SK-MEL-5 (cell line): ENCODE measurements around the gene ADCY1. TPM values are rescaled to one million over a fixed set of nuclear protein-coding genes. Genes with fewer than 3 reads are reported as not detected.

ENCODE experiments used
- DNase-seq: peaks from one replicate; pipeline ENCODE4 v3.0.0-alpha.2; 2016; ENCODE audit warnings: low read depth, low spot score
- in situ Hi-C: cut with HindIII; loops from 2 replicates; pipeline ENCODE4 v1.10.0; 2016; ENCODE audit warnings: low sequenced_read_pairs, high pct_unique_total_duplicates, low pct_unique_long_range_greater_than_20kb
- total RNA-seq: library from RNA; depleted of rRNA; stranded (reverse); fragments of >200 nt; shearing (Covaris generic); gene quantifications from 2 replicates; pipeline ENCODE4 v1.2.3, GENCODE V29; 2014

The ADCY1 gene
- total RNA-seq, 1 experiment from 2014 or later, result 39.9 TPM

DNA sequence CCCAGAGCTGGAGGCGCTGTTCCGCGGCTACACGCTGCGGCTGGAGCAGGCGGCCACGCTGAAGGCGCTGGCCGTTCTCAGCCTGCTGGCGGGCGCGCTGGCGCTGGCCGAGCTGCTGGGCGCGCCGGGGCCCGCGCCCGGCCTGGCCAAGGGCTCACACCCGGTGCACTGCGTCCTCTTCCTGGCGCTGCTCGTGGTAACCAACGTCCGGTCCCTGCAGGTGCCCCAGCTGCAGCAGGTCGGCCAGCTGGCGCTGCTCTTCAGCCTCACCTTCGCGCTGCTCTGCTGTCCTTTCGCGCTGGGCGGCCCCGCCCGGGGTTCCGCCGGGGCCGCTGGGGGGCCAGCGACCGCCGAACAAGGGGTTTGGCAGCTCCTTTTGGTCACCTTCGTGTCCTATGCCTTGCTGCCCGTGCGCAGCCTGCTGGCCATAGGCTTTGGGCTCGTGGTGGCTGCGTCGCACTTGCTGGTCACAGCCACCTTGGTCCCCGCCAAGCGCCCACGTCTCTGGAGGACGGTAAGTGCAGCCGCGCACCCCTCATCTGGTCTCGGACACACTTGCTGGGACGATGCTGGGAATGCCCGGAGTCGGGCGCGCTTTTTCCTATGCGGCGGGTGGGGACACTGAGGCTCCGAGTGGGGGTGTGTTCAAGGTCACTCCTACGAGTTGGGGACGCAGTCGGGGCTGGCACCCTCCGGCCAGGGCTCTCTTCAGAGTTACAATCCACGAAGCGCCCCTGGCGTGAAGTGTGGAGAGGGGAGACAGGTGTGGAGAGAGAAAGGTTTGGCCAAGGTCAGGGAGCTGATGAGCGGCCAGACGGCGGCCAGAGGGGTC is 717 bp downstream of the ADCY1 start:
- in situ Hi-C loops, result no loop called here
- peak; percentile 27 for DNase-seq

DNA sequence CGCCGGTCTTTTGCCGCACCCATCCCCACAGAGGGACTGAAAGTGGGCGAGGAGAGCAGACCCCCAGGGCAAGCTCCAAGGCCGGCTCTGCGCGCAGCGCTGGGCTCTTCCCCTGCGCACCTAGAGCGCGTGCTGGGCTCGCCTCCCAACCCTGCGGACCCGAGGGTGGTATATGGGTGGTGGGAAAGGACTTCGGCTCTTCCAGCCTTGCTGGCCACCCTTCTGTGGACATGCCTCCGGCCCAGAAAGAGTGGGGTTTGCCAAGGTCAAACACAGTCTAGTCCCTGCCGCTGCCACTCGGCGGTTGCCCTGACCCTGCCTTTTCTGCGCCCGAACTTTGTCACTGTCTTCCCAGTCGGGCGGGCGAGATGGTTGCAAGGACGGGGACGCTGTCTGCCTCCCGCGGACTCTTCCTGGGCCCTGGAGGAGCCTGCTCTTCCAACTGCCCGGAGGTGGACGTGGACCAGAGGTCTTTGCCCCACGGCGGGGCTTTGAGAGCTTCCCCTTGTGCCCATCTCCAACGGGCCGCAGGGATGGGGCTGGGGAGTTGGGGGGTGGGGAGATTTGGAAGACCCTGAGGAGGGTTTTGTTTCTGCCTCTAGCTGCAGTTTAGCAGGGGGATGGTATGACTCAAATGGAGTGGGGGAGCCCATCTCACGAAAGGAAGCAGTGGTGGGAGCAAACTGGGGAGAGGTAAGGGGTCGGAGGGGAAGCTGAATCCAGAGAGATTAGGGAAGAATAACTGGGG is 1.5 kb downstream of the ADCY1 start:
- DNase-seq, result no peak
- in situ Hi-C loops, result no loop called here

DNA sequence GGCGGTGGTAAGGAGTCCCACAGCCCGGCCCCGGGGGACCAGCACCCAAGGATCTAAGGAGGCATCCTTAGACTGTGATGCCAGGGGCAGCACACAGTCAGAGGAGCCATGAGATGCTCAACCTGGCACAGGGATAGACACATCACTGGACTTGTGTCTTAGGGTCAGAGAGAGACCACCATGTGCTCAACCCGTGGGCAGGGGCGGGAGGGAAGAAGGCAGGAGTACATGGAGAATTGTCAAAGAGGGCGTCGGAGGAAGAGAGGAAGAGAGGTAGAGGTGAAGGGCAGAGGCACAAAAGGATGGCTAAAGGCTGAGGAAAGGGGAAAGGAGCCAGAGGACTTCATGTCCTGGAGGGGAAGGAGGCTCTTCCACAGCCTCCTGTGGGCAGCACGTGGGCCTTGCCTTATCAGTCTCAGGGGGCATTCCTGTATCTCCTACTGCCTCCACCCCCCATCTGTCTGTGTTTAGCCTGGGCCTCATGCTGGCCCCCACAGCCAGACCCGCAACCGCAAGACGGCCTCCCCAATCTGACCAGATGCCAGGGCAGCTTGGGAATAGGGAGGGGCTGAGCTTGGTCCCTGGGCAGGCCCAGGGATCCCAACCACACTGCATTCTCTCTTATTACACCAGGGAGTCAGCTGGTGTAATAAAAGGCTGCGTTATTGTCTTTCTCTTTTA is 2.2 kb downstream of the ADCY1 start:
- in situ Hi-C loops, result no loop called here
- DNase-seq, result peak; percentile 37

DNA sequence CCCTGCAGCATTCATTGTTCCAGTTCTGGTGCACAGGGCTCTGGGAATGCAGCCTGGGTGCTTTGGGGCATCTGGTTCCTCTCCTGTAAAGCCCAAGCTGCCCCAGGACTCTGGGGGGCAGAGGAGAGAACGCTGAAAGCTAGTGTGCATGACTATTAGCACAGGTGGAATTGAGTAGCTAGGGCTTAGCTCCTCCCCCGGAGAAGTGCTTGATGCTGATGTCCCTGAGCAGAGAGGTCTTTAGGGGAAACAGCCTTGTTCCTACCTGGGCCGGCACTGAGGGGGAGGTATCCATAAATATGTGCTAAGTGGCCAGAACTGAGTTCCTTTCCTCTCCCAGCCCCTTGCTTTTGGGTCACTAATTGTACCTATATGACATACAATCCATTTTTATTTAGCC is 3.9 kb downstream of the ADCY1 start:
- in situ Hi-C loops, result no loop called here
- DNase-seq, result no peak

DNA sequence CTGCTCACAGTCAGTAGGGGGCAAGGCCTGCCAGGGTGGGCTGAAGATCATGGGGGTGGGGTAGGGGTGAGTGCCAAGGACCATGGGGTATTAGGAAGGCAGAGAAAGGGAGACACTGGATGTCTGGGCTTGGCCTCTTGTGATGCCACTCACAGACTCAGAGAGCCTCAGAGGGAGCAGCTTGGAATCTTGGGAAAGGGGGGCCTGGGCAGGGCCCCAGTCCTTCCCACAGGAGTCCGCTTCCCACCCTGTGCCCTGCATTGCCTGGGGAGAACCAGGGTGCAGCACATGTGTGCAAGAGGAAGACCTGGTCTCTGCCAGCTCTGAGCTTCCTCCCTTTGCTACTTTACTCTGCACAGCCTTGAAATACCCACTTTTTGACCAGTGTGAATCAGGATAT is 4.3 kb downstream of the ADCY1 start:
- DNase-seq, result no peak
- in situ Hi-C loops, result no loop called here

DNA sequence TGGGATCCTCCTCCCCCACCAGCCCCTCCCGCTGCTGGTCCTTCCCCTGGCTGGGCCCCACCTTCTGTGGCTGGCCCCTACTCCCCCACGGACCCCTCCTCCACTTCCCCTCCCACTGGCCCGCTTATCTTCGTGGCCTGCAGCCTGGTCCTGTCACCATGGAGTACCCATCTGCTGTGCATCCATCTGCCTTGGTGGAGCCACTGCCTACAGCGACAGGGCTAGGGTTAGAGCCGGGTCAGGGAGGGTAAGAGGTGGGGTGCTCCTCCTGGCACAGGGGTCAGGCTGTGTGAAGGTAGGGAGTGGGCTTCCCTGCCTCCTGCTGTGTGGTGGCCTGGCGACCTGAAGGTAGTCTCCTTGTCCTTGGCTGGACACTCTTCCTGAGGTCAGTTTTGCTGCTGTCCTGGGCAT is 5.2 kb downstream of the ADCY1 start:
- no peak for DNase-seq
- in situ Hi-C loops, result no loop called here

DNA sequence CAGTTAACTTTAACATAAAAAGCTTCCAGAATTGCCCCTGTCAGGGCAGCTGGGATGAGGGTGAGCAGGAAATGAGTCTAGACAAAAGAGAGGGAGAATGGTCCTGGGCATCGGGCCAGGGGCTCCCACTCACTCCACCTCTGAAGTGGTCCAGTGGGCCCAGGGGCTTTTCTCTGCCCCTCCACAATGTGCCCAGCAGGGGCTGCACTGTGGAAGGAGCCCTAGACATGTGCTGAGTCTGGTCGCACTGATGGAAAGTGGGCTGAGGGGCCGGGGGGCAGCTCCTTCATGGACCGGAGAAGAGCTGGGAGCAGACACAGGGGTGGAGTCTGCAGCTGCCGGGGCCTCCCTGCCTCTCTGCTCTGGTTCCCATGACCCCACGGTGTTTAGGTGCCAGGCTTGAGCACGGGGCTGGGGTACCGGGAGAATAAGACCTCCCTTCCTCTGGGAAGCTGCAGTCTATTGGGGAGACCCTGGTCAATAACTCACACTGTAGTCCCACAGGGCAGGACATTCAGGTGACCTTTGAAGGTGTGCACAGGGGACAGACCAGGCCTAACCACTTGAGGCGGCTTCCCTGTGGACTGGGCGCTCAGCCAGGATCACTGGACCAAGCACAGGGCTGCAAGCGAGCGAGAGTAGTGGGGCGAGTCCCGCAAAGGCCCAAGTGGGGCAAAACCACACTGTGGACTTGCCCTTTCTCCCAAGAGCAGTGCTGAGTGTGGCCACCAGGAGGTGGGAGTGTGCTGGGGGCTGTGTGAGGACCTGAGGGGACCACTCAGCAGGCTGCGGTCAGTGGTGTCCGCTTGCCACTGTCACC is 6.1 kb downstream of the ADCY1 start:
- in situ Hi-C loops, result no loop called here
- peak; percentile 54 for DNase-seq

DNA sequence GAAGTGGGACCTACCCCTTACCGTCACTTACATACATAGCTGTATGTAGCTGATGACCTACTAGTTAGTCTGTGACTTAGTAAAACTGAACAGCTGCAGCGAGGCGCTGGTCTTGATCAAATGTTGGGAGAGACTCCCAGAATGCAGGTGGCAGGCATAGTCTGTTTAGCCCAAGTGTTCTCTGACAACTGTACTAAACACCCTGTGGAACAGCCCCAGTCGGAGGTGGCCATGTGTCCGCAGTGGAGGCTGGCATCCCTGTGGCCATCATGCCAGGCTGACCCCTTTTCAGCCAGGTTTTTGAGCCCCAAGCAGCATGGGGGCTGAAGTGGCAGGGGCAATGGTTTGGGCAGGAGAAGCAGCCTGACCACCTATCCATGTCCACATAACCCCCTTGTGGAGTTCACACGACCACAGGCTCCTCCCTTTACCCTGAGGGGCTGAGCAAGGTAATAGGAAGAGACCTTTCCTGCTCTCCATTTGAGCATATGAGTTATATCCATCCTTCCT is 7.2 kb downstream of the ADCY1 start:
- no peak for DNase-seq
- in situ Hi-C loops, result no loop called here

DNA sequence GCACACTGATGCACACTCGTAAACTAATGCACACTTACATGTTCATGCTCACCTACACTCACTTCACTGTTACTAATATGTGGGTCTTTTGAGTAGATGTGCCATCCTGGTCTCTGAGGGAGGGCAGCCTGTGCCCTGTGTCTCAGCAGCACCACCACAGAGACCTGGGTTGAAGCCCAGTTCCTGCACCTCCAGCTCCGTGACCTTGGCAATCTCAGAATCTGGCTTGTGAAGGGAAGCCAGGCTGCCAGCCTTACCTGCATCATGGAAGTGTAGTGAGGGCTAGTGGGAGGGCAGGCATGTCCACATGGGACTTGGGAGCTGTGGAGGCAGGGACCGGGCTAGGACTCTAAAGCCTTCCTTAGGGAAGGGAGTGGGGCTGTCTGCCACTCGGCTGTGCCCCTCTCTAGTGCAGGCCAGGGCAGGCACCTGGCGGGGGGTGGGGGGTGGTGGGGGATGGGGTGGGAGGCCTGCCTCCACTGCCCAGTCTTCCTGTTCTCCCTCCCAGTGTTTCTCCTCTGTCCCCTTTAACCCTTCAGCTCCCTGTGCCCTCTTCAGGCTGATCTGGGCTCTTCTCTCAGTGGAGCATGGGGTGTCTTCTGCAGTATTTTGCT is 8.1 kb downstream of the ADCY1 start:
- in situ Hi-C loops, result no loop called here
- no peak for DNase-seq

DNA sequence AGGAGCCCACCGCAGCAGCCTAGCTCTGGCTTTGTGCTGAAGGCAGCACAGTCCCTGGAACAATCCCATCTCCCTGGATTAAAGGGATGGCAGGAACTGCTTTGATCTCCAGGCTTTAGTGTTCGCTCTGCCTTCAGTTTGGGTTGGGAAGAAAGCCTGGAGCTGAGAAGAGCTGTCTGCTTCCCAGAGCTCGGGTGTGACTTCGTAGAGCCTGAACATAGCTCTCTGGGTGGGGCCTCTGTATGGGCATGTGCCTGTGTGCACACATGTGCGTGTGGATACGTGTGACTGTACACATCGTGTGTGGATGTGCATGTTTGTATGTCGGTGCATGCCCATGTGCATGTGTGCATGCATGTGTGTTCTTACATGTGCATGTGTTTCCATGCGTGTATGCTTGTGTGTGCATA is 8.7 kb downstream of the ADCY1 start:
- no peak for DNase-seq
- in situ Hi-C loops, result no loop called here

DNA sequence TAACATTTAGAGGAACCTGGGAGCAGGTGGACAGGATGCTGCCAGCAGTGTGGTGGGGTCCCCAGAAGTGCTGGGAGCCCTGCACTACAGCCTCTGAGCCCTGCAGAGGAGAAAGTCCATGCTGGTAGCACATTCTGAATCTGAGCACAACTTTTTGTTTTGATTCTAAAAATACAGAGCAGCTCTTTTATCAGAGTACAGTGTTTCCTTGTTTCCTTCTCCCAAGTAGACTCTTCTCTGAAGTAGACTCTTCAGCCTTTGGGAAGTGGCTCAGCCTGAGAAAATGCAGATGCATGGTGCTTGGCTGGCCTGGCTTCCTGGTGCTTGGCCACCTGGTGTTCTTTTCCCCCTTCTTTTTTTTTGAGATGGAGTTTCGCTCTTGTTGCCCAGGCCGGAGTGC is 9.1 kb downstream of the ADCY1 start:
- in situ Hi-C loops, result no loop called here
- peak; percentile 71 for DNase-seq

DNA sequence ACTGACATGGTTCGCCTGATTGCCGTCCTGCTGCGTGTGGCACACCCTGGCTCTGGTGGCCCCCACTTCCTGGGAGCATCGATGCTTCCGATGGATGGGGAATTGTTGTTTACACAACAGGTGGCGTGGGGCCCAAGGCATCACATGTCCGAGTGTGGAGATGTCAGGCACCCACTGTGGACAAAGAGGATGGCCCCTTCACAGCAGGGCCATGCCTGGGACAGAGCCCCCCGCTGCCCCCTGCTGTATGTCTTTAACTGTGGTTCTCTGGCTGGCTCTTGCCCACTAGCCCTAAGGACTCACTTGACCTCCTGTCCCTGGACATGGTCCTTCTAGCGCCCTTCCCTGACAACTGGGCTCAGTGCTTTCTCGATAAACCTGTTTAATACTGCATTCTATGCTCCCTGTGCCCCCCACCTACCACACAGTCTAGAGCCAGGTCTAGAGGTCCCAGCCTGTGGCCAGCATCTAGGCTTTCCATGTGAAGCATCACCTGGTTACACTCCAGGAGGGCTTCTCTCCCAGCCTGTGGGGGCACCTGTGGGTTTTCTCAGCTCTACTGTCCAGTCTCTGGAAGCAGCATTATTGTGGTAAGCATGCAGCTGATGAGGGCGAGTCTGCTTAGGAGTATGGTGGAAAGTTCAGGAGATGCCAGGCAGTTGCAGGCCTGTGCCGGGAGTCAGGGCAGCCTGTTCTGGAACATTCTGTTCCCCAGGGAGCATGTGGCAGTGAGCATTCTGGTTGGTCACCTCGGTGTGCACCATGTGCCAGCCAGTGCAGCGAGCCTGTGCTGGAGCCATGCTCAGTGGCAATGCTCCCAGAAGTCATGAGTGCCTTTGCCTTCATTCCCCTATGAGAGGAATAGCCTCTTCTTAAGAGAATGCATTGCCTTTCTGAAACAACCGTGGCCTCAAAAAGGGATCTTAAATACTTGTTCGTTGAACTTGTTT is 10.4 kb downstream of the ADCY1 start:
- no peak for DNase-seq
- in situ Hi-C loops, result no loop called here

DNA sequence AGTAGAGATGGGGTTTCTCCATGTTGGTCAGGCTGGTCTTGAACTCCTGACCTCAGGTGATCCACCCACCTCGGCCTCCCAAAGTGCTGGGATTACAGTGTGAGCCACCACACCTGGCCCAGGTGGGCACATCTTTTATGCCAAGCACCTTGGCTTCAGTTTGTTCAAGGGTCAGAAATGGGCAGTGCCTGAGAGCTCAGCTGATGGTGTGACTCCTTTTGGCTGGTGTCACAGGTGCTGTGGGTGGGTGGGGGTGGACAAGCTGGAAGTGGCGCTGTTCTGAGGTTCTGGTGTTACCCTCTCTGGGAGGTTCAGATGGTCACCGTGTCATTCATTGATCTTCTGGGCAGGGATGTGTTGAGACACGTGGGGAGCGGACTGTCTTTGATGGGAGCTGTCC is 11.5 kb downstream of the ADCY1 start:
- in situ Hi-C loops, result no loop called here
- no peak for DNase-seq

DNA sequence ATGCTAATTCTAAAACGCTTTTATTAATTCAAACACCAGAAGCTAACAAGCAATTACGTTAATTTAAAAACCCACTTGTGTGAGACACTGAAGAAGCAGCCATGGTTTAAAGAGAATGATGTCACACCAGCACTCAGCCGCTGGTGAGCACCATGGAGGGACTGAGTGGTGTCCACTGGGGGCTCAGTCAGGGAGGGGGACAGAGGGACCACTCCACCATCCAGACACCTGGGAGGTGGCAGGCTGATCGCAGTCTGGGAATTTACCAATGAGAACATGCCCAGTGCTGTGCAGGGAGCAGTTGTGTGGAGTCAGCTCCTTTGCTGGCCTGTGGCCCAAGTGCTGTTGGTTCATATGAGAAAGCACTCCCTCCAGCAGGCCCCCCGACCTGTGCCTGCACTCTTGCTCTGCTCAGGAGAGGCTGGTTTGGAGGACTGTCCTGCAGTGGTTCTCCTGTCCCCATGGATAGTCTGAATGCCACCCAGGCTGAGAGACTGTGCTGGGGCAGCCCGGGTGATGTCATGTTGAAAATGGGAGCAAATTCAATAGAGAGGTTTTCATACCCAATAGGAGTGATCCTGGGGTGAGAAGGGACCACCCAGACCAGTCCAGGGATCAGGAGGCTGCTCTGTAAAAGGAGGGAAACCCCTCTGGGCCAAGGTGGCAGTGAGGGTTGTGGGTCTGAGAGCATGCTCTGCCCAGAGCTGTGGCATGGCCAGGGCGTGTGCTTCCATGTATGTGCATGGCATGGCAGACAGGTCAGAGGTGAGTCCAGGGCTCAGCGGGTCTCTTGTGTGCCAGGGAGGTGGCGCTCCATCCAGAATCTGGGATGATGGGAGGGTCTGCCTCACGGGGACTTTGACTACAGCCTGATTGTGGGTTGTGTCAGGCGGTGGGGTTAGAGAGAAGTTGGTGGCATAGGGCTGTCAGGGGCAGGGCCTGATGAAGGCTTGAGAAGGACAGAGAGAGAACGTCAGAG is 12.7 kb downstream of the ADCY1 start:
- in situ Hi-C loops, result no loop called here
- DNase-seq, result no peak

DNA sequence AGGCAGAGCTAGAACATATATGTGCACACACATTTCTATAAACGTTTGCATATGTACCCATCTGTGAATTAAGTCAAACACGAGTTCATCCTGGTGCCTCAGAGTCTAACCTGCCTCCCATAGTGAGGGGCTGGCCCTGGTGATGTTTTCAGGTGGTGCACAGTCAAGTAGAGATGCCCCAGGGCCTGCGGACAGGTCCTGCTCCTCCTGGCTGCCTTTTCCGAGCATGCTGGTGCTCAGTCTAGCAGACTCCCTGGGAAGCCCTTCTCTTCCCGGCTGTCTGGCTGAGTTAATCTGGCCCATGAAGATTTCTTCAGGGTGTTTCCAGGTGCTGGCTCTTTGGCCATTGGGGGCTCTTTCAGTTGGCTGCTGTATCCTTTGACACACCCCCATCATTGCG is 14.3 kb downstream of the ADCY1 start:
- no peak for DNase-seq
- in situ Hi-C loops, result no loop called here
